Measurements from ENCODE around the gene PMVK. TPM values are rescaled to one million over a fixed set of nuclear protein-coding genes. Genes with fewer than 3 reads are reported as not detected.

PMVK gene
- total RNA-seq, 3 donors from 2014 or later, result 28.4 to 37.6 (median 35.8) TPM

GRCh38 chr1:154938604-154939399, 2.3 kb upstream of the PMVK start:
- DNase-seq, result no peak
- intact Hi-C loops (cut with DNase I, micrococcal nuclease), result no loop called here
- H3K4me3 ChIP-seq, result no peak overlapping the region

GRCh38 chr1:154937988-154938386, 1.5 kb upstream of the PMVK start:
- no peaks in the 10 kb centered on the region for H3K36me3 ChIP-seq (ENCODE audit: low read depth)
- ATAC-seq (no peak), DNase-seq (no peak)
- no peak overlapping the region for H3K4me3 ChIP-seq
- peaks cover 6% of the 10 kb centered on the region for H3K4me1 ChIP-seq (ENCODE audit: low read depth)
- TF ChIP-seq CTCF (IDR thresholded peaks at IDR 0.05), result no peak
- intact Hi-C loops (cut with DNase I, micrococcal nuclease), result no loop called here
- no peaks in the 10 kb centered on the region for H3K9me3 ChIP-seq

More at GRCh38 chr1:154938604-154939399, 2.3 kb upstream of the PMVK start:
- no peak for TF ChIP-seq CTCF (IDR thresholded peaks at IDR 0.05)
- no peaks in the 10 kb centered on the region for H3K36me3 ChIP-seq (ENCODE audit: low read depth)
- H3K9me3 ChIP-seq, result no peaks in the 10 kb centered on the region
- no peak for ATAC-seq
- peaks cover 11% of the 10 kb centered on the region for H3K4me1 ChIP-seq (ENCODE audit: low read depth)

- TF ChIP-seq CTCF (IDR thresholded peaks at IDR 0.05), result no peak
- intact Hi-C loops (cut with DNase I, micrococcal nuclease), result no loop called here
- H3K36me3 ChIP-seq (ENCODE audit: low read depth), result no peaks in the 10 kb centered on the region
- H3K4me3 ChIP-seq, result peak overlapping the region; percentile 38
- peaks cover 6% of the 10 kb centered on the region for H3K4me1 ChIP-seq (ENCODE audit: low read depth)
- ATAC-seq, result peak; percentile 82
- no peaks in the 10 kb centered on the region for H3K9me3 ChIP-seq
- peak; percentile 91 to 95 (median 93) for DNase-seq
Measured at GRCh38 chr1:154937085-154937987, 817 bp upstream of the PMVK start.

GRCh38 chr1:154935749-154936554, 567 bp downstream of the PMVK start:
- ATAC-seq, result no peak

More at GRCh38 chr1:154935749-154936554, 567 bp downstream of the PMVK start:
- no peak for TF ChIP-seq CTCF (IDR thresholded peaks at IDR 0.05)
- DNase-seq, result peak in 1 of 3 donors; percentile 65
- peaks cover 17% of the 10 kb centered on the region for H3K4me1 ChIP-seq (ENCODE audit: low read depth)
- H3K9me3 ChIP-seq, result no peaks in the 10 kb centered on the region
- intact Hi-C loops (cut with DNase I, micrococcal nuclease), result no loop called here
- H3K36me3 ChIP-seq (ENCODE audit: low read depth), result no peaks in the 10 kb centered on the region
- peak overlapping the region; percentile 38 for H3K4me3 ChIP-seq

All from mucosa of descending colon (tissue), 3 donors.